GM21576 (cell line): Measurements from ENCODE around the gene ST14.
"Not testable (repeated sequence)": the region's sequence is repeated elsewhere in the genome, so short reads cannot be mapped to it uniquely, and the experiment has no call there.

Experiments used
- ATAC-seq: cut with Tn5 transposase; IDR thresholded peaks from one replicate; pipeline ENCODE4 v1.9.1; 2021; ENCODE audit warnings: mild to moderate bottlenecking, moderate library complexity; ENCODE audit not compliant: unreplicated experiment

ST14 gene

DNA sequence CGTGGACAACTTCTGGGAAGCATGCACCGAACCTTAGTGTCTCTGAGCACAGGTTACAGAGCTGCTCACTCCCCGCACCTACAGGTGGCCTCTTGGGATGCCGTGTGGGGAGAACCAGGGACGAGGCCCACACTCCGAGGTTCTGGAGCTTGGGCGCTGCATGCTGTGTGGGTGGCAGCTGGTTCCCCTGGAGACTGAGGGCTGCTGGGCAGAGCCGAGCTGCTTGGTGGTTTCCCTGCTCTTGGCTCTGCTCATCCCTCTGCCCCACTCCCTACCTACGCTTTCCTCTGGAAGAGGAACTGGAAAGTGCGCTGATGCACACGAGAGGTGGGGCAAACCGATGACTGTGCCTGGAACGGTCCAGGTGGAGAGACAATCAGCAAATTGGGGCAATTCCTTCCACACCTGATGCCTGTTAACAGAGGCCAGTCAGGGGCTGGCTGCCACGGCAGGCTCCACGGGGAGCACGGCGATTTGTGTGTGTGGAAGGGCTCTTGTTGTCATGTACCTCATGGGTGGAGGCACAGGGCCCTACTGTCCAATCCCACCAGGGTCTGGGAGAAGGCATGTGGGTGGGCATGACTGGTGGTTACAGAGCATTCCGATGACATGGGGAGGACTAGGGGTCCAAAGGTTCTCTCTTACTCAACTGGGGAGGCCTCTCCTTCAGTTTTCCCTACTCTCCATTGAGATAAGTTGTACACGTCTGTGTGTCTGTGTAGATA is 60.9 kb downstream of the ST14 start:
- no peak for ATAC-seq

DNA sequence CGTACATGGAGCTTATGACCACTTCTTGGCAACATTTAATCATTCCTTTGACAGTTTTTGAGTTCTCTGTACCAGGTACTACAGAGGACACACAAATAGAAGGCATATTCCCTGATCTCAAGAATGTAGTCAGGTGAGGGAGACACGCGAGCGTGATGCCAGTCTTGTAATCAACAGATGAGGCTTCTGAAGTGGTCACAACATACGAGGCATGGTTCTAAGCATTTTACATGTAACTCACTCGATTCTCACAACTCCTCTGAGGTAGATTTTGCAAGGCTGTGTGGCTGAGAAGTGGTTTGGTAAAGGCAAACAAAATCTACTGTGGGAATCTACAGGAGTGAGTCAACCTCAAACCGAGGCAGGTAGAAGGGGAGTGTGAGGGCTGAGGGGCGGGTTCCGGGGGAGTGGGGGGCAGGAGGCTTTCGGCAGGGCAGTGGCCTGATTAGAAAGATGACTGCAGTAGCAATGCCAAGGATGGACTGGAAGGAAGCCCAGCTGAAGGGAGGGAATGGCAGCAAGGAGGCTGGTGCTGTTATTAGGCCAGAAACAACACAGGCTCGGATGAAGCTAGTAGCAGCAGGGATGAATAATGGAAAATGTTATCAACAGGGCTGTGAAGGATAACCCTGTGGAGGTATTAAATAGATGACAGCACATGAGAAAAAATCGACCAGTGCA is 63.8 kb downstream of the ST14 start:
- ATAC-seq = no peak

GRCh38 chr11:130227373-130227772 is 67.8 kb downstream of the ST14 start:
- ATAC-seq = no peak

DNA sequence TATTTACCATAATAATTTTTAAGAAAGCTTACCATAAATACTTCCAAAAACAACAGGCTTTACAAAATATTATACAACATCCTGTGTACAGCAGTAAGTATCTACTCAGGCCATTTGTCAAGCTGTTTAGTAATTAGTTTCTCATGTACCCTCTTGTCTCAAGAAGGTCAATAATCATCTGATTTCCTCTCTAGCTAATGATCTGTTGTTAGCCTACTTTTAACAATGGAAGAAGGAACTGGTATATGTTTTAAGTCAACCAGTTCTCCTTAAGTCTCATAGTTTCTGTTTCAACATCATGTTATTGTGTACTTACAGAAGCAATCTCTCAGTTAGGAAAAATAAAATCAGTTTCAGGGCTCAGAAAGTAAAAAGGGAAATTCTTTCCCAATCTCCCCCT is 73.9 kb downstream of the ST14 start:
- not testable (repeated sequence) for ATAC-seq

- ATAC-seq = not testable (repeated sequence)
Measured at GRCh38 chr11:130233888-130234287, 74.3 kb downstream of the ST14 start.

DNA sequence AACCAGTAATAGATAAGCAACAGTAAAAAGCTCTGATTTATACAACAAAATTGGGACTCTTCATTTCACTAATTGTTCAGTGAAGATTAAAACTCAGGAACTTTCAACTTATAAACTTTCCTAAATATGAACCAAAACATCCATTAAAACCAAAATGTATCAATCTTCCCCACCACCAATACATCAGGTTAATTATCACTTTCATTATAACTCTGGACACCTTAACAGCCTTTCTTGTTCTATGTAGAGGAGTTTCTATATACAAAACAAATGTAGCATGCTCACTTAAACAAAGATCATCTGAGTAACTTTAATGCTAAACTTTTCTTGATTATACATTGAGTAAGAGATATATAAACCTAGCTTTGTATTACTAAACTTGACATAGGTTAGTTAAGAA is 74.7 kb downstream of the ST14 start:
- no peak for ATAC-seq

DNA sequence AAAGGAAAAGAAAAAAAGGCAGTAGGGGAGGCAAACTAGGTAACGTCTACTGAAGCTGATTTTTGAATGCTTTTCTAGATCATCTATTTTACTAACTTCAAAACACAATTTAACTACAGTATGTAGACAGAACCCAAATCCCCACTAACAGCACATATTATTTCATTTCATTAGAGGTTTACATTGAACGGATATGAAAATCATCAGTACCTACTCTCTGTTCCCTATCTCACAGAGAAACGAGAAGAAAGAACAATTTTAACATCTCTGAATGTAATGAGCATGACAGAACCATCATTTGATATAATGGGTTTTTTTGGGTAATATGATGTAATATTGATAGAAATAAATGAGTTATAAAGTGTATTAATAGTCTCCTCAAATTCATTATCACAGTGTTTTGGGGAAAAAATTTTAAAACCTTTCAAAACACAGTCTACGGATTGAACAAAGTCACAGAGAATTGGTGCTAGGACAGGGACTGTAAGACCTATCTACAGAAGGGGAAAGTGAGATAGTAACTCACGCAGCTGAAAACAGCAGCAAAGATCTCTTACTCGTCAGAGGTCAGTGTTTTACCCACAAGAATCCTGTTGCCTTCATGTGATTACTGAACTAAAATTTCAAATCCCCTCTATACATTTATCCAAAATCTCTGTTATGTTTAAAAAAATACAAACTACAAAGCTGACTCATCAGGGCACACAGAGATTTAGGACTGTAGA is 77.9 kb downstream of the ST14 start:
- ATAC-seq = peak; percentile 40

DNA sequence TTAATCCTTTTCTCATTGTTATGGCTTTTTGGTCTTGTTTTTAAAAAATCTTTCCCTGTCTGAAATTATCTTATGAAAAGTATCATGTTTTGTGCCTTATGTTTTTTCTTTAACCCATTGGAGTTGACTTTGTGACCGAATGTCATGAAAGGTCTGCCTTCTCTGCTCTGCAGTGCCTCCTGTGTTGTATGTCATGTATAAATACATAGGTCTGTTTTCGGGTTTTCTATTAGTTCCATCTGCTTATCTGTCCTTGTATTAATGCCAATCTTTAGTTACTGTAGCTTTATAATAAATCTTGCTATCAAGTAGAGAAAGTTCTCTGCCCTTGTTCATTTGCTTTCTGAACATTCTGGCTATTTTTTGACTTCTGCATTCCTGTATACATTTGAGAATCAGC is 82.1 kb downstream of the ST14 start:
- ATAC-seq = no peak

DNA sequence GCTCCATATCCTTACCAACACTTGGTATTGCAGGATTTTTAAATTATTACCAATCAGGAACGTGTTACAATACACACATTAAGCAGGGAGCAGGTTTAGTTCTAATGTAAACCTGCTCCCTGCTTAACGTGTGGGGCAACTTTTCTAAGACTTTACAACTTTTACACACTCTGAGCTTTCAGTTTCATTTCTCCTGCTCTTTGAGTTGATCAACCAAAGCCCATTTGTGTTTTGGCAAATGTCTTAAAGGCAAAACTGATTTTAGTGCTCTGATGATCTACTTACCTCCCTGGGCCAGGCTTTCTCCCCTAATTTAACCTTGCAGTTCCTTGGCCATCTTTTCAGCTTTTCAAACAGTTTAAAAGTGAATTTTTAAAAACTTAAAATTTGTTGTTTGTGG is 84.2 kb downstream of the ST14 start:
- peak; percentile 88 for ATAC-seq

DNA sequence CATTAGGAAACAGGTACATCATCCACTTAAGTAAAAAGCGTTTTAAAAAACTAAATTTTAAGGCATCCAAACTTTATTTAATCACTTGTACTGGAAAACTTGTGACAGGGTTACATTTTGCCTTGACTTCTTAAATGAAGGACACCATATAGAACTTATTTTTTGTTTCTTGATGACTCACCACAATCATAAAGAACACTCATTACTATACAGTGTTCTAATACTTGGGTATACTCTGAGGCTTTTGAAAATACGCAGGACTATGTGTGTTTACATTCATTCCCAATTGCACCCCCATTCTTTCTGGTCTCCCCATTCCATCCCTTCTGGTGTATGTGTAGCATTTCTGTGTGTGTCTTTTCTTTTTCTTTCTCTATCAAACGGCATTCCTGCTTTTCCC is 85.3 kb downstream of the ST14 start:
- ATAC-seq = no peak

- not testable (repeated sequence) for ATAC-seq
Measured at GRCh38 chr11:130245375-130245774, 85.8 kb downstream of the ST14 start.

DNA sequence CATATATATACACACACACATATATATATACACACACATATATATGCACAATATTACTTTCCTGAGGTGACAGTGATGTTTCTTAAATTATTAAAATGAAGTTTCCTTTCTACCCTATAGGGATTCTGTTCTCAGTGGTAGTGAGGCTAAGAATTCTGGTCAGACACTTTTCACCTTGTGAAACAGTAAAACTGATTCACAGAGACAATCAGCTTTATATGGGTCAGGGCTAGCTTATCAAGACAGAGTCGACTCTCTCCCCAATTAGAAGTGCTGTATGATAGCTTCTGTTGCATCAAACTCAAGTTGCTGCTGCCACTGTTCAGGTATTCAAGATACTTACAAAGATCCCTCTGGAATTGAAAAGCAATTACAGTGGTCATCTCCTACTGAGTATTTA is 86.7 kb downstream of the ST14 start:
- ATAC-seq = no peak

- no peak for ATAC-seq
Measured at GRCh38 chr11:130246738-130247137, 87.2 kb downstream of the ST14 start.

DNA sequence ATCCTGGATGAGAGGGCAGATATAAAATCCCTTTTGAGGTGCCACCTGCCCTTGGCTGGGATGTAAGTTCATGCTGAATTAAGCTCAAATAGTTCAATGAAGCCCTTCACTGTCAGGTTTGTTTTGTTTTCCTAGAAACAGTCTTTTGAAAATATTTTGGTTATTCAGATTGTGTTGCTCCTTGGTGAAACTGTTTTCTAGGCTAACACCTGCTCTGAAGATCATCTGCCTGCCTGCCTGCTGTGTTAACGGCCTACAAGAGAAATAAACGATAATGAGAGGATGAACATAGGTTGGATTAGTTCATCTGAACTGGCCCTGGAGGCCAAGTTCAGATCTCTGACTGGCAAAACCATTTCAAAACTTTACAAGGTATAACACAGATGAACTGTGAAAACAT is 87.7 kb downstream of the ST14 start:
- no peak for ATAC-seq

GRCh38 chr11:130249371-130249770 is 89.8 kb downstream of the ST14 start:
- ATAC-seq = no peak

GRCh38 chr11:130249929-130250328 is 90.3 kb downstream of the ST14 start:
- not testable (repeated sequence) for ATAC-seq

- not testable (repeated sequence) for ATAC-seq
Measured at GRCh38 chr11:130251763-130252162, 92.2 kb downstream of the ST14 start.
